Myocyte (in vitro differentiated cells): ENCODE data around the gene ROBO4. TPM values are rescaled to one million over a fixed set of nuclear protein-coding genes. Genes with fewer than 3 reads are reported as not detected.
A peak's percentile ranks its signal among the peaks of the same experiment; 100 is the strongest.

Experiments used
- DNase-seq: peaks from one replicate; pipeline ENCODE4 v3.0.0-alpha.2; 2012; ENCODE audit warnings: low read depth
- total RNA-seq: library from RNA; depleted of rRNA; stranded (reverse); fragments of >200 nt; gene quantifications from 2 replicates; pipeline ENCODE4 v1.2.3, GENCODE V29; 2014

ROBO4 gene
- total RNA-seq, 1 donor from 2014 or later: 3.4 TPM

DNA sequence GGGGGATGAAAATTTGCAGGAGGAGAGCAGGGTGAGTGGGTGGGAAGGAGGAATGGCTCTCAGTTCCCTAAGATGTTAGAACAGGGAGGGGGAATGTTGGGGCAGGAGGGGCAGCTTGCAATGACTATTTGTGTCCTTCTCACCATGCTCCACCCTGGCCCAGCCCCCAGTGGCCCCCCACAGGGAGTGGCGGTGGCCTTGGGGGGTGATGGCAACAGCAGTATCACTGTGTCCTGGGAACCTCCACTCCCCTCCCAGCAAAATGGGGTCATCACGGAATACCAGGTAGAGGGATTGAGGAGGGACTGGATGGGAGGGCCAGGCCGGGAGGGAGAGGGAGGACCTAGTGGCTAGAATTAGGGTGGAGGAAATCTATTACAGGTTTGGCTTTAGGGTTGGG, 22.3 kb downstream of the ROBO4 start:
- DNase-seq: no peak

DNA sequence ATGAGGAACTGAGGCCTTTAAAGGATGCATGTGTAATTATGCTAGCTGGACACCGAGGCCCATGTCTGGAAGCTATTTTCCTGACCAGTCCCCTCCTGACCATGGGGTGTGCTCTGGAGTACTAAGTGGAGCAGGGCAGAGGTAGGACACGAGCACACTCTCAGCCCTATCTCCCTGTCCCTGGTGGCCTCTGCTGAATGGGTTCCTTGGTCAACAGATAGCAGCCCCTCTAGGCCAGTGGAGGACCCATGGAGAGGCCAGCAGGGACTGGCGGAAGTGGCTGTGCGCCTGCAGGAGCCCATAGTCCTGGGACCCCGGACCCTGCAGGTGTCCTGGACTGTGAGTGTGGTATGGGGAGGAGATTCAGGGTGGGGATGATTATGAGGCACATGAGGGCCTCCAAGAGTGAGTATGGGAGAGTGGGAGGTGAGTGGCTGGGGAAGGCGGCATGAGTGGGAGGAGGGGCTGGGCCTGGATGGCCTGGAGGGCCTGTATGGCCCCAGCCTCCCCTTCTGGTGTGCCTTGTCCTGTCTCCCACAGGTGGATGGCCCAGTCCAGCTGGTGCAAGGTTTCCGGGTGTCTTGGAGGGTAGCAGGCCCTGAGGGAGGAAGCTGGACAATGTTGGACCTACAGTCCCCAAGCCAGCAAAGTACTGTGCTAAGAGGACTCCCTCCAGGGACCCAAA, 23.0 kb downstream of the ROBO4 start:
- no peak for DNase-seq

DNA sequence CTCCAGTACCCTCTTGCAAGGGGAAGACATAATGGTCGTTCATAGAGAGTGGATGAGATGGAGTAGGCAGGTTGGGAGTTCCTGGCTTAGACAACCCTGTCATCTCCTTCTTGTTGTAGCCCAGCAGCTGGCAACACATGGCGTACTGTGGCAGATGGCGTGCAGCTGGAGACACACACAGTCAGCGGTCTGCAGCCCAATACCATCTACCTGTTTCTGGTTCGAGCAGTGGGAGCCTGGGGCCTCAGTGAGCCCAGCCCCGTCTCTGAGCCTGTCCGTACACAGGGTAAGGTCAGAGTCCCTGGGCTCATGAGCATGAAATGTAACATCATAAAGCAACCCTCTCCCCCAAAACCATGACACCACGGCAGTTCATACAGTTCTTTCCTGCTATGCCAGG, 23.7 kb downstream of the ROBO4 start:
- DNase-seq: no peak

DNA sequence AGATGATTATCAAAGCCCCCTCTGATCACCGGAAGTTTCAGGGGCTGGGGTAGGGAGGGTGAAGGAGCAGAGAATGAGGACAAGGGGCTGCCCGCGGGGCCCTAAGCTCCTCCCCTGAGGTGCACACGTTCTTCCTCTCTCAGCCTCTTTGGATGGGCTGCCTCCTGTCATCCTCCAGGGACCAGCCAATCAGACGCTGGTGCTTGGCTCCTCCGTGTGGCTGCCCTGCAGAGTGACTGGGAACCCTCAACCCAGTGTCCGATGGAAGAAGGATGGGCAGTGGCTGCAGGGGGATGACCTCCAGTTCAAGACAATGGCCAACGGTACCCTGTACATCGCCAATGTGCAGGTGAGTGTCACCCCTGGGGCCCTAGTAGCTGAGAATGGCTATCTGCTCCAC, 24.9 kb downstream of the ROBO4 start:
- DNase-seq: no peak

DNA sequence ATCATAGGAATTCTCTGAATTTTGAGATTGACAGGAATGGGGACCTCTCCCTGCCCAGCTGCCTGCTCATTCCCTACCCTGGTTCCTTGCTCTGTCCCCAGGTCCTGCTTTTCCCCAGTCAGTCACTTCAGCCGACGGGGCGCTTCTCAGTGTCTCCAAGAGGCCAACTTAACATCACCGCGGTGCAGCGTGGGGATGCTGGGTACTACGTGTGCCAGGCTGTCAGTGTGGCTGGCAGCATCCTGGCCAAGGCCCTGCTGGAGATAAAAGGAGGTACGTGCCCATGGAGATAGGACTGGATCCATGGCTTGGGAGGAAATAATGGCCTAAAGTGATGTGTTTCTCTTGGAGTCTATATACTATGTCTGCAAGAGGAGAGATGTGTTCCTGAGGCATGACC, 25.4 kb downstream of the ROBO4 start:
- no peak for DNase-seq

DNA sequence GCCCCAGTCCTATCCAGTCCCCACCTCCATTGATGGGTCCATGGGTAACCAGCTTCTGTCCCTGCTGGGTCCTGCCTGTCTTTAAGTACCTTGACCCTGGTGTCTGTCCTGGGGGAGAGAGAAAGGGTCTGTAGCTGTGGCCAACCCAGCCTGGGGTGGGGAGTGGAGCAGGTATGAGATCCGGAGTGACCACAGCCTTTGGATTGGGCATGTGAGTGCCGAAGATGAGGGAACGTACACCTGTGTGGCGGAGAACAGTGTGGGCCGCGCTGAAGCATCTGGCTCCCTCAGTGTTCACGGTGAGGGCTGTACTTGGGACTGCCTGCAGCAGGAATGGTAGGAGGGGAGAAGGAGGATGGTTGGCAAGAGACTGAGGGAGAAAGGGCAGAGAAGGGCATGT, 27.2 kb downstream of the ROBO4 start:
- no peak for DNase-seq

DNA sequence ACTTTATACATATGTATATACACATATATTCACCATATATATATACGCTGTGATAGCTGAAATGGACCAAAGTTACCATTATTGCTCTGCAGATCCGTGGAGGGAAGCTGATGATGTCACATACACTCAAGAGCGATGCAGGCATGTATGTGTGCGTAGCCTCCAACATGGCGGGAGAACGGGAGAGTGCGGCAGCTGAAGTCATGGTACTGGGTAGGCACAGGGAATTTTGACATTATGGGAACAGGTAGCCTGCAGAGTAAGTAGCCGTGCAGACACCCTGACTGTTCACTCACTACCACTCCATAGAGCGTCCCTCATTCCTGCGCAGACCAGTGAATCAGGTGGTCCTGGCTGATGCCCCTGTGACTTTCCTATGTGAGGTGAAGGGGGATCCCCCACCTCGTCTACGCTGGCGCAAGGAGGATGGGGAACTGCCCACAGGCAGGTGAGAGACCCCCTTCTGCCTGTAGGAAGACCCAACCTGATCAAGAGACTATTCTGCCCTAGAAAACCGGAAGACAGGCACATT, 27.7 kb downstream of the ROBO4 start:
- DNase-seq: no peak

DNA sequence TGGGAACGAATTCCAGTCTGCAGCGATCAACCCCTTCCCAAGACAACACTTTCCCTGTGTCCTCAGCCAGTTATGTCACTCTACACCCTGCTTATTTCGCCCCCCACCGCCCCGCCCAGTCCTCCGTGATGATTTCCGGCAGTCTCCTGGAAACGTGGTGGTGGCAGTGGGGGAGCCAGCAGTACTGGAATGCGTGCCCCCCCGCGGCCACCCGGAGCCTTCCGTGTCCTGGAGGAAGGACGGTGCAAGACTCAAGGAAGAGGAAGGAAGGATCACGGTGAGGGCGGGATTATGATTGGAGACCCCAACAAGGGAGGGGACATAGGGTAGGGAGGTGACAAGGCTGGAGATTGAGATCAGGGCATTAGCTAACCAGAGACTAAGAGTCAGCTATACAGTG, 28.3 kb downstream of the ROBO4 start:
- no peak for DNase-seq

DNA sequence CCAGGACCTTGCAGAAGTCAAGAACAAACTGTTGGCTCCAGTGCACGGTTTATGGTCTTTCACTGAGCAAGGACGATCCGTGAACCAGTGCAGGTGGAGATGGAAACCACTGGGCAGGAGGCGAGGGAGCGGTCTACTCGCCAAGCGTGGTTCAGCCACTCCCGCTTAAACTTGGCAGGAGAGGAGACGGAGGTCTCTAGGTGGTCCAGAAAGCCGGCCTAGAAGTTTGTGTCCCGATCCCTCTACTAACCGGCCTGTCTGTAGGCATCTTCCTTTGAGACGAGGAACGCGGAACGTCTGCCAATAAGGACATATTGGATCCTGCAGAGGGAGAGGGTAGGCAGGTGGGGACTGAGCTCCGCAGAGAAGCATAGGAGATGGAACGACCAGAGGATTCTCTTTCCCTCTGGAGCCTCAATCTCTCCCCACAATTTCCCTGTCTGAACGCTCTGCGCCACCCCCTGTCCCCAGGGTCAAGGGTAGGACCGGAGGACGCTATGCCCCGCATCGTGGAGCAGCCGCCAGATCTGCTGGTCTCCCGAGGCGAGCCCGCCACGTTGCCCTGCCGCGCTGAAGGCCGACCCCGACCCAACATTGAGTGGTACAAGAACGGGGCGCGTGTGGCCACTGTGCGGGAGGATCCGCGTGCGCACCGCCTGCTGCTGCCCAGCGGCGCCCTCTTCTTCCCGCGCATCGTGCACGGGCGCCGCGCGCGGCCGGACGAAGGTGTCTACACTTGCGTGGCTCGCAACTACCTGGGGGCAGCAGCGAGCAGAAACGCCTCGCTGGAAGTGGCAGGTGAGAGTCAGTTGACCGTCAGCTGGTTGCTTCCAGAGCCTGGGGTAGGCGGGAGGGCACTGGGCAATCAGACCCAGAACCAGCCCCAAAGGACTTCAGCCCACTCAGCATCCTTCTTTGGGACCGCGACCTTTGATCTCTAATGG, 29.1 kb downstream of the ROBO4 start:
- DNase-seq: no peak

DNA sequence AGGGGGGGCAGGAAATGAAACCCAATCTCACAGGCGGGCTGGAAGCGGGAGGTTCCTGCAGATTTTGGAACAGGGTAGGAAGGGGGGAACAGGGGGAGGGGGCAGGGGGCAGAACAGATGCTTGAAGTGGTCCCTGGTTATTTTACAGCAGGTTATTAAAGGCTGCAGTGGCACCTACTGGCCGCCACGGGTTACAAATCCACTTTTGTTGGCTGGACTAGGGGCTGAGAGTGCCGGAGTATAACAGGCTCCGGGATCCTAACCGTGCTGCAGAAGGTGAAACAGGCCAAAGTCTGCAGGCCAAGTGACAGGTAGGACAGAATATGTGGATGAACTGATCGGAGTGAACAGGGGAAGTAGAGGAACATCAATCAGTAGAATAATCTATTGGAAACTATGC, 30.0 kb downstream of the ROBO4 start:
- peak; percentile 42 for DNase-seq

DNA sequence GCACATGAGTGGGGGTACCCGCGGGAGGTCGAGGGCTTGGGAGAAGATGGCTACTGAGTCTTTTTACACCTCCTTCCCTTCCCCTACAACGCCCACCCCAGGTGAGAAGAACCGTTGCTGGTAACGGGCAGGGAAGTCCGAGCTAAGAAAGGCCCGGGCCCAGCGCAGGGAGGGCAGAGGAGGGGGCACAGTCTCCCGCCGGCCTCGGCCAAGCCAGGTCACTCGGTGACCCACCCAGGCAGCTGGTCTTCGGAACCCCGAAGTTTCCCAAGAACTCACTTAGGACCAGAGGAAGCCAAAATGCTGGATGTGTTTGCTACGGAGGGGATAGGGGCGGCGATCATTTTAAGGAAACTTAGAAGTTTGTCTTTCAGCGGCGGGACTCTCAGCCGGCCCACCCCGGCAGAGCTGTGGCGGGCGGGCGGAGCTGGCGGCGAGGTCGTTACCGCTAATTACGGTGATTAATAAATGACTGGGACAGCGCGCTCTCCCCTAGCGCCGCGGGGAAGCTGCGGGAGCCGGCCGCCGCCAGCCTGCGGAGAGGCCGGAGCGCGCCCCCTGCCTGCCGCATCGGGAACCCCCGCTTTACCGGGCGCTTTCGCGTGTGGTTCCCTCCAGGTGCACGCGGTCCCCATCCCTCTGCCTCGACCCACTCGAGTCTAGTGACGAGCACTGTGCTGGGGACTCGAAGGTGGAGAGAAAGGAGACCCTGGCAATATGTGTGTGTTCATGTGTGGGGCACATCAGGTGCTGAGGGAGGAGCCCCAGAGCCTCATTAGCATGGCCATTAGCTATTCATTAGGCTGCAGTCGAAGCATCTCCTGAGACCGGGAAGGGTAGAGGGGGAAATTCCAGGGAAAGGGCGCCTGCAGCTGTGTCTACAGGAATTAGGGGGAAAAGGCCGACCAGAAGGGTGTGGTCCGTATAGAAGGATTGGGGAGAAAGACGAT, 31.5 kb downstream of the ROBO4 start:
- no peak for DNase-seq

DNA sequence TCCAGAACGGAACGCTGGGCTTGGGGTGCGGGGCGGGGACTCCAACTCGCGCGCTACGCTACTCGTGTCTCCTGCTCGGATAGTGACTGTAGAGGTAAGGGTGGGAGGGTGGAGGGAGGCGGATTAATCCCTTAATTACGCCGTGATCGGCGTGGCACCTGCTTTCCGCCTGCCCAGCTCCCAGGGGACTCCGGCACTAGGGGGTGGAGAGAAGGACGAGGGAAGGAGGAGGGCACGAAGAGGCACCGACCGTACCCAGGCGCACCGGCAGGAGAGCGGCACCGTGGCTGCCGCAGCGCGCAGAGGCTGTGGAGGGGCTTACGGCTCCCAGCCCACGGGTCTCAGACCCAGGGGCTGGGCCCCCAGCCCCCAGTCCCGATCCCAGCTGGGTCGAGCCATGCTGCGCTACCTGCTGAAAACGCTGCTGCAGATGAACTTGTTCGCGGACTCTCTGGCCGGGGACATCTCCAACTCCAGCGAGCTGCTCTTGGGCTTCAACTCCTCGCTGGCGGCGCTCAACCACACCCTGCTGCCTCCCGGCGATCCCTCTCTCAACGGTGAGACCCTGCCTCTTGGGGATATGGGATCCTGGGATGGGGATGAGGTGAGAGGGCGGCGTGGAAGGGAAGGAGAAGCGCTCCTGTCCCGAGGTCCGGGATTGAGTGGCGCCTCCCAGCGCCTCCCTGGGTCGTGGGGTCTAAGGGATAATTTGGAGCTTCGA, 32.3 kb downstream of the ROBO4 start, which contains the start of gene ROBO3:
TSS of gene ROBO3 (plus strand) at position 252 of the 721 bp plus-strand sequence. CDS start at position 398, 146 bp downstream.
- no peak for DNase-seq

DNA sequence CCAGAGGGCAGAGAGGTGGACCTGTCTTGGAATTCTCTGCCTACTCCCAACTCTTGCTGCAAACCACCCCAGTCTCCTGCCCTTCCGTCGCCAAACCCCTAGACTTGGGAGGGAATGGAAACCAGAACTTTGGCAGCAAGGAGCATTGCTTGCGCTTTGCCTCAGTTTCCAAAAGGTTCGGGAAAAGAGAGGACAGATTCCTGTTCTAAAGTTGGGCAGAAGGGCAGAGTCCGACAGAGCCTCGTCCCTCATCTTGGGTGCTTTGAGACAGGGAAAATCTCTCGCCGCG, 32.8 kb downstream of the ROBO4 start:
- DNase-seq: no peak

DNA sequence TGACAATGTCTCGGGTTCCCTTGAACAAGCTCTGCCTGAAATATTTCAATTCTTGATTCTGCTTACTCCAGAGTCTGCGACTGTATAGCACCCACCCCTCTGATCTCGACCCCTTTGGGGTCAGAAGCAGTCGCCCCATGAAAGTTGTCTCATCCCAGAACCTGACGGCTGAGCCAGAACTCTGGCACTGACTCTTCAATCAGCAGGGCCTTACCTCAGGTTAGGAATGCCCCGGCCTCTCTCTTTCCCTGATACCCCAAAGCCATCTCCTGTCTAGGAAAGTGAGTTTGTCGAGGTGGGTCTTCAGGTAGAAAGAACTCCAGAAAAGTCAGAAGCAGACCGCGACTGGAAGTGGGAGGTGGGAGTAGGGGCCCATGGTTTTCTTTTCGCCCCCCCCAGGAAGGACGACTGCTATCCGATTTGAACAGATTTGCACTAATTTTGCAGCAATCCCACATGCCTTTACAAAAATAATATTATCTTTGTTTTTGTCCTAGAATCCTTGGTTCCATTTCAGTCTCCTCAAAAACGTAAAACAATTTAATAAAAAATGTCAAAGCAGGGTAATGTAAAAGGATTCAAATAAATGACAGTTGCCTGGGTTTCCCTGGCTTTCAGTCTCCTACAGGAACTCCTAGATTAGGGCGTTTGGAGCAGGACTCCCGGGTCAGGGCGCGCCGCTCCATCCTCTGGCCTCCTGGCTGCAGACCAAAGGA, 33.3 kb downstream of the ROBO4 start:
- DNase-seq: no peak

DNA sequence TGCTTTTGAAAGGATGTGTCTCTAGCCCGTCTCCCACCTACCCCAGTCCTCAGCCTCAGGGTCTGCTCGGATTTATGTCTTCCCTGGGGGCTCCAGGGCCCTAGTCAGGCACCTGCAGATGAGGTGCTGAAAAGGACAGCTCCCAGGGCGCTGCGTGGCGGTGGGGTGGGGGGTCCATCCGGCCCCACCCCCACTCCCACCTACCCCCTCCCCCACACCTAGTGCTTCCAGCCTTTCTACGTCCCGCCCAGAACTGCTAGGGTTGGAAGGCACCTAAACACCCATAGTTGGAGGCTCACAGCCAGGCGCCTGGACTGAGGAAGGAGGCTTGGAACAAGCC, 33.9 kb downstream of the ROBO4 start:
- no peak for DNase-seq

DNA sequence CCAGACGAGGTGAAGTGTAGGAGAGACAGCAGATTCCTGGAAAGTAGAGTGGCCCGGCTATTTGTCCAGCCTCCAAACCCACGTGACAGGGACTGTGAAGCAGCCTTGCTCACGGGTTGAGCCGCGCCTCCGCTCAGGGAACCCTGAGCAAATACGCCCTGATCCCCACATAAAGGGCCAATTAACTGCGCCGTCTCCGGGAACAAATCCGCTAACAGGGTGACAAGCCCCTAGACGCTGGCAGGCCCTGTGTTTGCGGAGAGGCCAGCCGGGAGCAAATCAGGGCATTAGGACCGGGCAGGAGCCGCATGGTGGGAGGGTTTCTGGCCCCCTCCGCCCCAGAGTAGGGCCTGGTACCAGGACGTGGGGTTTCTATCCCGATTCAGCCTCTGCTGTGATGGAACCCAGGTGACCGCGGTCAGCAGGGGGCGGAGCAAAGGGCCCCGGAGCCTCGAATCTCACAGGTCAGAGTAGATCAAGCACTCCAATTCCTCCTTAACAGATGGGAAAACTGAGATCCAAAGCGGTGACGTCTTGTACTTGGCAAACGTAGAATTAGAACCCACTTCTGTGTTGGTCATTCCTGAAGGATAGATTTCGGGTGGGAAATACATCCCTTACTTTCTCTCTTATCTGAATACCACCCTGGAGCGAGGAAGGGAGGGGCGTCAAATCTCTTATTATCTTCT, 34.4 kb downstream of the ROBO4 start:
- peak; percentile 44 for DNase-seq

DNA sequence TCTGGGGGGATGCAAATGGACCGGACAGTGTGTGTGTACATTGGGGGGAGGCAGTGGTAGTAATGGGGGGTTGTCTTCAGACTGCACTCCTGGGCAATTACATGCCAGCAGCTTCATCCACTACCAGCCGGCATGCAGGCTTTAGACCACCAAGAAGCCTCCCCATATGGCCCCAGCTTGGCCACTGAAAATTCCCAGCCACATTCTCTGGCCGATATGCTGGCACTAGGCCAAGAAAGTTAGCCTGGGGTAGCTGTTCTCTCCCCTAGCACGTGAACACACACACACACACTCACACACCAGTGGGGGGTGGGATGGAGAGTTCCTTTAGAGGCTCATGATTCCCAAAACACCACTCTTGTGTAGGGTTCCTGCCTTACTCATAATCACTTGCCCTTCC, 36.0 kb downstream of the ROBO4 start:
- DNase-seq: no peak

DNA sequence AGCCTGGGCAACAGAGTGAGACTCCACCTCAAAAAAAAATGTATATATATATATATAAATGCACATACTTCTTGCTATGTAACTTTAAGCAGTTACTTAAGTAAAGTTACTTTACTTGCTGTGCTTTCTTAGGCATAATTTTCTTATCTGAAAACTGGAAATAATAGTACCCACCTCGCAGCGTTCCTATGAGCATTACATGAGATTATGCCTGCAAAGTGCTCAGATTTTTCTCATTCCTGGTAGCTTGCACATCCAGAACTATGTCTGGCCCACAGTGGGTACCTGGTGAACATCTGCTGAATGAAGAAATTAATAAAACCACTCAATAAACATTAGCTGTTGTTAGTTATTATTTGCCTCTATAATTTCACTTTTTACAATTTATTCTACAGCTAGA, 38.5 kb downstream of the ROBO4 start:
- no peak for DNase-seq

DNA sequence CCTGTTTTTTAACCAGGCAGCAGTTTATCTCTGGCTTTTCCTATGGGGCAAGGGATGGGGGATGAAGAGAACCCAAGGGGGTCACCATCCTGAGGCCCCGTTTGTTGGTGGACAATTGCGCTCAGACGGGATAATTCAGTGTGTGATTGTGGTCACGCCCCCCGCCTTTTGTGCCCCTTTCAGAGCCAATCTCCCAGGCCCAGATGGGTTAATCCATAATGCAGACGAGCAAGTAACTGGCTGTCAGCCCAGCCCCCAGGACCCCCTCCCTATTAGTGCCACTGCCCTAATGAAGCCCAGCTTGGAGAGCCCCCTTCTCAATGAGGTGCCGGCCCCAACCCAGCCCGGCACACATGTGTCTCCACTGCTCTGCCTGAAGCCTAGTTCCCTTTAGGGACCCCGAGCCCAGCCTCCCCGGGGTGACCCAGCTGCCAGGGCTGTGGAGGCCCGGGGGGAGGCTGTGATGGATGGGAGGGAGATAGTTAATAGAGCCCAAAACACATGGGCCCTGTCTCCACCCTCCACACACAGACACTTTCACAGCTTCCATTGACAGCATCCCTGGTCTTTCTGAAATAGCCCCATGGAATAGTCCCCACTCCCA, 51.5 kb downstream of the ROBO4 start:
- no peak for DNase-seq
